ENCODE data around the gene SPIRE1.

SPIRE1 gene

GRCh38 chr18:12689256-12689850 is 31.4 kb upstream of the SPIRE1 start:
- no peak overlapping the region for H3K27ac ChIP-seq
- H4K20me1 ChIP-seq (ENCODE audit: insufficient read depth), result no peaks in the 10 kb centered on the region
- no peaks in the 10 kb centered on the region for H3K79me2 ChIP-seq (ENCODE audit: insufficient read depth, low read depth)
- no peak overlapping the region for H3K4me3 ChIP-seq (IDR thresholded peaks at IDR 0.05; ENCODE audit: insufficient read depth, low read depth, low read length)
- TF ChIP-seq CTCF (conservative IDR thresholded peaks at IDR 0.05; ENCODE audit: low read depth, low read length), result no peak
- H3K4me2 ChIP-seq, result no peak overlapping the region
- H3K27me3 ChIP-seq (ENCODE audit: insufficient read depth, low read depth), result no peaks in the 10 kb centered on the region
- no peak overlapping the region for H3K9ac ChIP-seq
- no peak overlapping the region for H2AFZ ChIP-seq (ENCODE audit: low read depth)
- H3K4me1 ChIP-seq (ENCODE audit: low read depth, poor library complexity, severe bottlenecking), result peaks cover 8% of the 10 kb centered on the region
- no peaks in the 10 kb centered on the region for H3K36me3 ChIP-seq (ENCODE audit: insufficient read depth)

DNA sequence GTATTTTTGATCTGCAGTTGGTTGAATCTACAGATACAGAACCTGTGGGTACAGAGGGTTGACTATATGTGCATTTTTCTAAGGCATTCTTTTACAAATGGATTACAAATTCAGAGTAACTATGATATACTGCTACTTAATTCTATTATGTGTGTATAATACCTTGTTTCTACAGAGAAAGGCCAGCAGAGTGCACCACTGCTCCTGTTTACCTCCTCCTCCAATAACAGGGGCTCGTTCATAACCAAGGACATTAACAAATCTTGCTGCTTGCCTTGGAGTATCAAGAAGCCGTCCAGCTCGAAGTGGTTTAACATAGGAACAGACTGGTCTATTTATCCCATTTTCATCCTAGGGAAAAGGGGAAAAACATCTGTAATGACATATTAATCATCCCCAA is 28.2 kb upstream of the SPIRE1 start:
- Histone ChIP-seq H3K4me3 (IDR thresholded peaks at IDR 0.05; ENCODE audit: insufficient read depth, low read depth, low read length) (no peak overlapping the region), H4K20me1 (ENCODE audit: insufficient read depth) (no peaks in the 10 kb centered on the region), H2AFZ (ENCODE audit: low read depth) (no peak overlapping the region), H3K4me2 (no peak overlapping the region), H3K9ac (no peak overlapping the region), H3K4me1 (ENCODE audit: low read depth, poor library complexity, severe bottlenecking) (peaks cover 2% of the 10 kb centered on the region), H3K27me3 (ENCODE audit: insufficient read depth, low read depth) (no peaks in the 10 kb centered on the region), H3K27ac (no peak overlapping the region), H3K79me2 (ENCODE audit: insufficient read depth, low read depth) (no peaks in the 10 kb centered on the region), H3K36me3 (ENCODE audit: insufficient read depth) (no peaks in the 10 kb centered on the region)
- TF ChIP-seq CTCF (conservative IDR thresholded peaks at IDR 0.05; ENCODE audit: low read depth, low read length), result peak; percentile 25

DNA sequence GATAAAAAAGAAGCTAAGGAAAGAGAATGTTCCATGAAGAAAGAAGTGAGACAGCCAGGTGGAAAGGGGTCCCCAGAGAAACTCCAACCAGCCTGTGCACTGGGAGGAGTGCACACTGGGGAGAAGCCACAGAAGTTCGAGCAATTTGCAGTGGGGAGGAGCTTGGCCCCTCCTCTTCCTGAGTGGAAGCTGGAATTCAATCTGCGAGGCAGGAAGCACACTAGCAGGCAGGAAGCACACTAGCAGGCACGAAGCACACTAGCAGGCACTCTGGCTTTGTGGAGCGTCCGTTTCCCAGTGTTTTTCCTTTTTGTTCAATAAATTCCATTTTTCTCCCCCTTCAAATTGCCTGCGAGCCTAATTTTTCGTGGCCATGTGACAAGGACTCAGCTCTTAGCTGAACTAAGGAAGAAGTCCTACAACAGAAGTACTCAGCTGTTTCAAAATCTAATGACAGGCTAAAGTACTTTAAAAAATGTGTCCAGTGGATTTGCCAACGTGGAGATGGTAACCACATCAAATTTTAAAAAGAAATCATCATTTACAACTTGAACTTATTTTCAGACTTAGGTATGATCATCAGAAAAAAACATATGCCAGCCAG is 21.4 kb upstream of the SPIRE1 start:
- no peak overlapping the region for H3K9ac ChIP-seq
- H3K4me3 ChIP-seq (IDR thresholded peaks at IDR 0.05; ENCODE audit: insufficient read depth, low read depth, low read length), result no peak overlapping the region
- no peak overlapping the region for H3K4me2 ChIP-seq
- no peaks in the 10 kb centered on the region for H3K4me1 ChIP-seq (ENCODE audit: low read depth, poor library complexity, severe bottlenecking)
- TF ChIP-seq CTCF (conservative IDR thresholded peaks at IDR 0.05; ENCODE audit: low read depth, low read length), result no peak
- no peak overlapping the region for H3K27ac ChIP-seq
- no peaks in the 10 kb centered on the region for H3K36me3 ChIP-seq (ENCODE audit: insufficient read depth)
- H2AFZ ChIP-seq (ENCODE audit: low read depth), result no peak overlapping the region
- no peaks in the 10 kb centered on the region for H3K27me3 ChIP-seq (ENCODE audit: insufficient read depth, low read depth)
- no peaks in the 10 kb centered on the region for H3K79me2 ChIP-seq (ENCODE audit: insufficient read depth, low read depth)
- H4K20me1 ChIP-seq (ENCODE audit: insufficient read depth), result no peaks in the 10 kb centered on the region

DNA sequence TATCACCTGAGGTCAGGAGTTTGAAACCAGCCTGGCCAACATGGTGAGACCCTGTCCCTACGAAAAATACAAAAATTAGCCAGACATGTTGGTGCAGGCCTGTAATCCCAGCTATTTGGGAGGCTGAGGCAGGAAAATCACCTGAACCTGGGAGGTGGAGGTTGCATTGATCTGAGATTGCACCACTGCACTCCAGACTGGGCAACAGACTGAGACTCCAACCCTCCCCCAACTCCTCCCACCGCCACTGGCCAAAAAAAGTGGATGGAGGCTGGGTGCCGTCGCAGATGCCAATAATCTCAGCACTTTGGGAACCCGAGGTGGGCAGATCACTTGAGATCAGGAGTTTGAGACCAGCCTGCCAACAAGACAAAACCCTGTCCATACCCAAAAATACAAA is 10.1 kb upstream of the SPIRE1 start:
- no peak overlapping the region for H3K4me3 ChIP-seq (IDR thresholded peaks at IDR 0.05; ENCODE audit: insufficient read depth, low read depth, low read length)
- no peak overlapping the region for H3K27ac ChIP-seq
- H4K20me1 ChIP-seq (ENCODE audit: insufficient read depth), result no peaks in the 10 kb centered on the region
- H2AFZ ChIP-seq (ENCODE audit: low read depth), result no peak overlapping the region
- peaks cover 10% of the 10 kb centered on the region for H3K4me1 ChIP-seq (ENCODE audit: low read depth, poor library complexity, severe bottlenecking)
- H3K4me2 ChIP-seq, result no peak overlapping the region
- TF ChIP-seq CTCF (conservative IDR thresholded peaks at IDR 0.05; ENCODE audit: low read depth, low read length), result no peak
- no peak overlapping the region for H3K9ac ChIP-seq
- H3K79me2 ChIP-seq (ENCODE audit: insufficient read depth, low read depth), result no peaks in the 10 kb centered on the region
- H3K36me3 ChIP-seq (ENCODE audit: insufficient read depth), result no peaks in the 10 kb centered on the region
- no peaks in the 10 kb centered on the region for H3K27me3 ChIP-seq (ENCODE audit: insufficient read depth, low read depth)

Measured in KMS-11 (cell line).